WTC11 (cell line): ENCODE results near the gene DNAI1.

ENCODE experiments used
- CTCF ChIP-seq: fragments of 200-600 bp; IDR thresholded peaks from 2 replicates; pipeline ENCODE4 v1.8.0; 2022; ENCODE audit warnings: antibody characterized with exemption
- FOXJ3 ChIP-seq: sonication (generic); formaldehyde crosslinking; IDR thresholded peaks from 2 replicates; pipeline ENCODE4 v1.9.0; 2021; ENCODE audit warnings: missing genetic modification reagents, mild to moderate bottlenecking, borderline replicate concordance
- JUN ChIP-seq: sonication (generic); formaldehyde crosslinking; IDR thresholded peaks from 2 replicates; pipeline ENCODE4 v1.8.0; 2023; ENCODE audit warnings: mild to moderate bottlenecking, missing genetic modification reagents
- MXD4 ChIP-seq: fragments of 250-450 bp; sonication (Bioruptor Pico); IDR thresholded peaks from 2 replicates; pipeline ENCODE4 v1.8.0; 2021; ENCODE audit warnings: mild to moderate bottlenecking, moderate library complexity, borderline replicate concordance
- NFYB ChIP-seq: sonication (generic); formaldehyde crosslinking; conservative IDR thresholded peaks from 2 replicates; pipeline ENCODE4 v1.8.0; 2022; ENCODE audit warnings: low read depth, missing genetic modification reagents
- SP1 ChIP-seq: sonication (generic); formaldehyde crosslinking; conservative IDR thresholded peaks from 2 replicates; pipeline ENCODE4 v1.8.1; 2022; ENCODE audit warnings: missing genetic modification reagents
- ZNF281 ChIP-seq: sonication (generic); formaldehyde crosslinking; IDR thresholded peaks from 2 replicates; pipeline ENCODE4 v1.8.0; 2023; ENCODE audit warnings: mild to moderate bottlenecking, missing genetic modification reagents

GRCh38 chr9:34437006-34437925, 21.3 kb upstream of the DNAI1 start:
- no peak for TF ChIP-seq FOXJ3
- no peak for TF ChIP-seq NFYB (CRISPR knock-in tag)
- TF ChIP-seq CTCF = peak; percentile 74
- no peak for TF ChIP-seq ZNF281 (CRISPR knock-in tag)
- TF ChIP-seq SP1 (CRISPR knock-in tag) = no peak
- TF ChIP-seq MXD4 (CRISPR knock-in tag) = no peak
- TF ChIP-seq JUN = no peak
